HCEC 1CT (cell line): ENCODE data around the gene OGDH.

Experiments used
- DNase-seq: peaks from one replicate; pipeline ENCODE4 v3.0.0-alpha.2; 2017

OGDH gene

GRCh38 chr7:44621750-44622103 is 15.3 kb downstream of the OGDH start:
- DNase-seq, result no peak

GRCh38 chr7:44622342-44623151 is 16.1 kb downstream of the OGDH start:
- peak; percentile 48 for DNase-seq

DNA sequence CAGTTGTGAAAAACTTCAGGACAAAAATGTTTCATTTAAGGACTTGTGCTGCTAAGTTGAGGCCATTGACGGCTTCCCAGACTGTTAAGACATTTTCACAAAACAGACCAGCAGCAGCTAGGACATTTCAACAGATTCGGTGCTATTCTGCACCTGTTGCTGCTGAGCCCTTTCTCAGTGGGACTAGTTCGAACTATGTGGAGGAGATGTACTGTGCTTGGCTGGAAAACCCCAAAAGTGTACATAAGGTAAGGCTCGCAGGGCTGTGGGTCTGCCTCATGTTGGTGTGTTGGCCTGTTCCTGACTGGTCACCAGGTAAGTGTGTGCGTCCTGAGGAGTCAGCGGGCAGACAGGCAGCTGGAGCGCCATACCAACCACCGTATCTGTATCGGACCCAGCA is 17.9 kb downstream of the OGDH start:
- DNase-seq, result no peak

DNA sequence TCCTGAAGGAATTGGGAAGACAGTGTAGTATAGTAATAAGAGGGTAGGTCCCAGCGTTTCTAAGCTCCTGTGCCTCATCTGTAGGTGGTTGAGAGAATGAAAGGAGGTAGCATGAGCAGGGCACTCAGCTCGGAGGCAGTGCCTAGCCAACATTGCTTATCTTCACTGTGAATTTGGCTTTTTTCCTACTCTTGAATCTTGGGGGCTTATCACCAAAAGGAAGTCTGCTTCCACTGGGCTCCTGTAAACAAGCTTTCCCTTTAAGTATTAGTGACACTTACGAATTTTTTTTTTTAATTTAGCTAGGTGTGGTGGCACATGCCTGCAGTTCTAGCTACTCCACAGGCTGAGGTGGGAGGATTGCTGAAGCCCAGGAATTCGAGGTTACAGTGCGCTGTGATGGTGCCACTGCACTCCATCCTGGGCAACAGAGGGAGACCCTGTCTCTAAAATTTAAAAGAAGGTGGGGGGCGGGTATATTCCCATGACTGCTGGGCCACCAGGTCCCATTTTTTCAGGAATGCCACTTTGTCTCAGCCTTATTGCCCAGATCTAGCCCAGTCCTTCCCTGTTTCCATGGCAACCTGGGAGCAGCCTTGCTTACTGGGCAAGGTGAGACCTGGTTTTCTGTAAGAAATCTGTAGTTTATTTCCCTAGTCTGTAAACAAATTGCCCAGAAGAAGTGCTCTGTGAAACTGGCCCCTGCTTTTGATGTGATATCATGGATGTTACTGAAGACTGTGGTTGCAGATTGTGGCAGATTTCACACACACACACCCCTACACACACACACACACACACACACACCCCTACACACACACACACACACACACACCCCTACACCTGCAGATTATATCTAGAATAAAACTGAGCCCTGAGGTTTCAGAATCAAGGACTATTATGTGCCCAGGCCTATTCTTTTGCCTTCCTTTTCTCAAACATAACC is 19.4 kb downstream of the OGDH start:
- no peak for DNase-seq

DNA sequence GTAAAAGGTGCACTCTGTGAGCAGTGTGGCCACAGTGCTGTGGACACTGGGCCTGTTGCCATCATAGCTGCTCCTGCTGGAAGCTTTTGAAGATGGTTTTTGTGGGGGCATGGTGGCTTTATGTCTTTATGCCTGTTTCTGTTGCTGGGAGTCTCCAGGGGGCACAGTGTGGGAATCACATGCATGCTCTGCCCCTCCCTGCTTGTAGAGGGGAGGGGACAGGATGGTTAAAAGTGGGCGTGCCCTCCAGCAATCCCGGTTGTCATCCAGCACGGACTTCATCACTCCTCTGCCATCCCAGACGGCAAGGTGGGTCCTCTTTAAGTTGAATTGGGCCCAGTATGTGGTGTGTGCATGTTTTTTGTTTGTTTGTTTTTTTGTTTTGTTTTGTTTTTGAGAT is 20.2 kb downstream of the OGDH start:
- no peak for DNase-seq

GRCh38 chr7:44629829-44630522 is 23.5 kb downstream of the OGDH start:
- DNase-seq, result no peak

DNA sequence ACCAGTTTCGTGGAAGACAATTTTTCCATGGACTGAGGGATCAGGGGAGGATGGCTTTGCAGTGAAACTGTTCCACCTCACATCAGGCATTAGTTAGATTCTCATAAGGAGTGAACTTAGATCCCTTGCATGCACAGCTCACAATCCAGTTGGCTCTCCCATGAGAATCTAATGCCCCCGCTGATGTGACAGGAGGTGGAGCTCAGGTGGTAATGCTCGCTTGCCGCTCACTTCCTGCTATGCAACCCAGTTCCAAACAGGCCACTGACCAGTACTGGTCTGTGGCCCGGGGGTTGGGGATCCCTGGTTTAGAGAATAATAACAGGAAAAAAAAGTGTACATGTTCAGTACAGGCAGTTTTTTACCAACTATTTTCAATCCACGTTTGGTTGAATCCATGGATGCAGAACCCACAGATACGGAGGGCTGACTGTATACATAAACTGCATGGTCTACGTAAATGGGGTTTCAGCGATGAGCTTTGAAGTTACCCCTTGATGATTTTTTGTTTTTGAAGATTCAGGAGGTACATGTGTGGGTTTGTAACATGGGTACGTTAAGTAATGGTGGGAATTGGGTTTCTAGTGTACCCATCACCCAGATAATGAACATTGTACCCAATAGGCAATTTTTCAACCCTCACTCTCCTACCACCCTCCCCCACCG is 24.5 kb downstream of the OGDH start:
- no peak for DNase-seq

- no peak for DNase-seq
Observed at GRCh38 chr7:44631458-44632115, 25.2 kb downstream of the OGDH start.

GRCh38 chr7:44632196-44632595 is 25.8 kb downstream of the OGDH start:
- no peak for DNase-seq

DNA sequence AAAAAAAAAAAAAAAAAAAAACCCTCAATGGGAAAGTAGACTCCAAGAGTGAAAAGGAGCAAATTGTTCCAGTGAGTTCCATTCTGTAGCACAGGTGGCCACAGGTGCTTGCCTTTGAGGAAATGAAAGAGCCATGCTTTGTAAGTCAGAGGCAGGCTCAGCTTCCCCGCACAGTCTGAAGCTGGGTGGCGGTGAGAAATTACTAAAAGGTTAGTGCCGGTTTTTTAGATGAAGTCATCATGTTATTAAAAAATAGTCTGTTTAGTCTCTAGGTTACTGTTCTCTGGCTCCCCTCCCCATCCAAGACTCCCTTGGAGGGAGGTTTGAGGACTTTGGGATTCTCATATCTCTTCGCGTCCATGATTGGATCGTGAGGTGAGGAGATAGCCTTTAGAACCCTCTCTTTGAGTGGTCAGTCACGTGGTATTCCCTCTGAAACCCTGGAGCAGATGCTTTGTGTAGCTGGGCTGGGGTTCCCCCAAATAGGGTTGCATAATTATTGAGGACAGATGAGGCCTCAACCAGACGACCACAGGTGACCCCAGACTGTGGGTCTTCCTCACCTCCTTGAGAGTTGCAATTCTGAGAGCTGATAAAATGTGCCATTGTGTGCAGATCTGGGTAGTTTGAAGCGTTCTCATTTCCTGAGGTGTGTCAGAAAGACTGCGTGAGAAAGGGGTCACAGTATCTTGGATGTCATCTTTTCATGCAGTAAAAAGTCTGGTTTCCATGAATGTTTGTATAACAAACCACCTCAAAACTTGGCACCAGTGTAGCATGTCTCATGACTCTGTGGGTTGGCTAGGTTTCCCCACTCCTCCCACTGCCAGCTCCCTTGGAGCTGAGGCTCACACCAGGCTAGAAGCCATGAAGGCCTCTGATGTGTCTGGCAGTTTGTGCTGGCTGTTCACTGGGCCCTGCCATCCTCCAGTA is 27.1 kb downstream of the OGDH start:
- DNase-seq, result peak; percentile 67

GRCh38 chr7:44634187-44634838 is 27.9 kb downstream of the OGDH start:
- DNase-seq, result no peak

DNA sequence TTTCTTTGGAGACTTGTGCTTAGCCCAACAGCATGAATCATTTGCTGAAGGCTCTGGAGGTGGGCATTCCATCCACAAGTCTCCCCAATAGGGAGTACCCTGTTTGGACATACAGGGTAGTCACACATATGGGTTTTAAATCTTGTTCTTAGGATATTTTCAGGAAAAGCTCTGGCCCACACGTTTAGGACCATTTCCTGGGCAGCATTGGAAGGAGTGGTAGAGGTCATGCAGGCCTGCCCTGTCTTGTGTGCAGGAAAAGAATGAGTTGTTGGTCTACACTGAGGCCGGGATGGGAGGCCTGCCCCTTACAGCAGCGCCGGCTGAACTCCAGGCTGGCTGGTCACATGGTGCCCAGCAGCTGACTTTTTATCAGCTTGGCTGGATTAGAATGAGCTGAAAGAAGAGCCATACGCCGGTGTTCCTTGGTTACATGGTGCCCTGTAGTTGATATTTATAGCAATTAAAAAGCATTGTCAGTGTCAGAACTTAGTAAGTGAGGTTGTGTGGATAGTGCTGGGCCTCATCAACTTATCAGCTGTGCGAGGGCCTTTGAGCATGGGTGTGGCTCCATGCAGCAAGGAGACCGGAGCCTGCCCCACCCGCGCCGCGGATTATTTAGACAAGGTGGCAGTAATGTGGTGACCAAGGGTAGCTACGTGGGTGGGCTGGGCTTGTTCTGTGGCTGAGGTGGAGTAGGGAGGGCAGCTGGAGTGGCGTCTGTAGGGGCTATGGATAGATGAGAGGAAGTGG is 28.6 kb downstream of the OGDH start:
- DNase-seq, result no peak

- no peak for DNase-seq
Observed at GRCh38 chr7:44636041-44636584, 29.7 kb downstream of the OGDH start.

GRCh38 chr7:44636926-44637325 is 30.5 kb downstream of the OGDH start:
- no peak for DNase-seq

DNA sequence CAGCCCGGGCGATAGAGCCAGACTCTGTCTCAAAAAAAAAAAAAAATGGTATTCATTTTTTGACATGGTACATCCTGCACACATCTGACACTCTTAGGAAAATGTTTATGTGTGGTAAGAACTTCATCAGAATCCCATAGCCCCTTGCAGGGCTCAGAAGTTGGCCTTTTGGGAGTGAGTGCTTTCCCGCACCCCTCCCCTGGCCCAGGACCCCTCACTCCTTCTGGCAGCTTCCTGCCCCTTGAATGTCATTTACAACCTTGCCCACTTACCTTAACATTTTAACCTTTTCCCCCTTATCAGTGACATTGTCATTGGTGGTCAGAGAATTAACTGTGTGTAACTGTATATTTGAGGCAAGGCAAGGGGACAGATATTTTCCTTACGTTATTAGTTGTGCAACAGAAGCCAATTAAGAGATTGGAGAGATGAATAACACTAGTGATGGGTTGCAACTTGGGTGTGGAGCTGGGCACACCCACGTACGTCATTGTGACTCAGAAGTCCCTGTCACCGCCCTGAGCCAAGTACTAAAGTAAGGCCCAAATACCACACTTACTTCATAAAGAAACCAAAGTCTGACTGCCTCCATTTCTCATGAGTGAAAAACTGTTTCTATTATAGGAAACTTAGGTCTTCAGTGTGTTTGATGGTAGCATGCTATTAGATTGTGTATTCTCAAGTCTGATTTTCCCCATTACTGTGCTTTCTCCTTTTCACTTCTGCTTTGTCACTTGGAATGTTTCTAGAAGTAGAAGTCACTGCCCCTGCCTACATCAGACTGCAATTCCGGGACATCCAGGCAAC is 31.6 kb downstream of the OGDH start:
- DNase-seq, result peak; percentile 91

DNA sequence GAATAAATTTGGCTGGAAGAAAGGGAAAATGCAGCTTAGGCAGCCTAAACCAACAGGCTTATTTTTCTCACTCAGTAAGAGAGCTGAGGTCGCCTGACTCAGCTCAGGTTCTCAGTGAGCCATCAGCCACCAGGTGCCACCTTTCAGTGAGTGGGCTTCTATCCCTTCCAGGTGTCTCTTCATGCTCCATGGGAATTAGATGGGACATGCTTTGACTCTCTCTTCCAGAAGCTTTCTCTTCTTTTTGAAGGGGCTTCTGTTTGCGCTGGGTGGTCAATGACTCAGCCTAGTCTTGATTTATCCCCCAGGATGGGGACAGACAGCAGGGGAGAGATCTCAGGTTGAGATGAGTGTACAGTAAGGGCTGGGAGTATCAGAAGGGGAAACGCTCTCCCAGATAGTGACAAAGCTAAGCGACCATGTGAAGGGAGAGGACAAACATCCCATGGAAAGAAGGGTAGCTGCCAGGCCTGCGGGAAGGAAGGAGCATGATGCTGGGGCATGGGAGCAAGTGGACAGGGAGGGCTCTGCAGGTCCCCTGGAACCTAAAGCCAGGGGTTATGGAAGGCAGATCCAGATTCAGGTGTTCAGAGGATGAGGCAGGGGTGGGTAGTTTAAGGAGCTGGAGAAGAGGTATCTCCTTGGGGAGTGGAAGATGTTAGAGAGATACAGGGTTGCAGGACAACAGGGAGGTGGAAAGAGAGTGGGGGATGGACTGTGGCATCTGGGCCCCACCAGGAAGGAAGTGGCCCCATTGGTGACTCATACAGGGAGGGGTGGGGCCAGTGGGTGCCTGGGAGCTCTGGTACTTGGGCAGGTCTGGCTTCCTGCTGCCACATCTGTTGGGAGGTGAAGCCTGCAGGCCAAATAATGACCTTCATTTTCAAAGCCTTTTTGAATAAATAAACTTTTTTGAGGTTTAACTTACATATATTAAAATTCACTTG is 32.5 kb downstream of the OGDH start:
- DNase-seq, result peak; percentile 85

DNA sequence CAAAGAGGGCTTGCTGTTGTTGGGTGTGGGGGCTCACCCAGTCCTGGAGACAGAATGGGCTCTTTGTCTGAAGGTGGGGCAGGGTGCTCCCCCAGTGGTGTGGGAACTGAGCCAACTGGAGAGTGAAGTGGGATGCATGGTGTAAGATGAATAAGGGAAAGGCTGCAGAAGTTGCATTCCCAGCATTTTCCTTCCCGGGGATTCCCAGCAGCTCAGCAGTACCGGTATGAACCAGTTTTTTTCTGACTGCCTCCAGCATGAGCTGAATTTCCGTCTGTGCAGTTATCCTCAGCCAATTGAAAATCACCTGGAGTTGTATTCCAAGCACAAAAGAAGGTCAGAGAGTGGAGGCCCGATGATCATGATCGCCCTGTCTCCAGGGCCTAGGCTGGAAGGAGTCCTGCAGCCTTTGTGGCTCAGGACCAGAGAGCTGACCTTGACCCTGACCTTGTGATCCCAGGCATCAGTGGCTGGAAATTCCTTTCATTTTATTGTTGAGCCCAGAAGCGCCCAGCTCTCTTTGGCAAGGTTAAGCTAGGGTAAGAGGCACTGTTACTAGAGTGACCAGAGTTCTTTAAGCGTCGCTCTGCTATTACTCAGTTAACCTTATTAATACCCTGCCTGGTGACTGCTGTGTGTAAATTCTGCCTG is 33.4 kb downstream of the OGDH start:
- DNase-seq, result peak; percentile 59
